Gastroesophageal sphincter (tissue), 4 donors: ENCODE data around the gene EPHB1. TPM values are rescaled to one million over a fixed set of nuclear protein-coding genes. Genes with fewer than 3 reads are reported as not detected.

Experiments used
- ATAC-seq: fragments of 150-250 bp; one replicate; pipeline ENCODE4 v1.9.1; 2016; ENCODE audit warnings: mild to moderate bottlenecking, moderate library complexity
- H3K27ac ChIP-seq, 4 donors: fragments of 200-600 bp; sonication (generic) in 3 of 4; 1 replicate in 3 of 4; 2 replicates in 1 of 4; pipeline ENCODE4 v1.5.1; 2016 to 2019
- H3K27me3 ChIP-seq: fragments of 200-600 bp; sonication (generic); one replicate; pipeline ENCODE4 v1.5.1; 2019
- H3K36me3 ChIP-seq, 2 donors: fragments of 200-600 bp; sonication (generic); one replicate each; pipeline ENCODE4 v1.5.1; 2019; ENCODE audit warnings: control low read depth in 1 of 2
- H3K4me1 ChIP-seq, 3 donors: fragments of 200-600 bp; sonication (generic); 1 replicate in 2 of 3; 2 replicates in 1 of 3; pipeline ENCODE4 v1.5.1; 2016 to 2019; ENCODE audit warnings: control low read depth in 2 of 3
- H3K4me3 ChIP-seq, 2 donors: fragments of 200-600 bp; sonication (generic); one replicate each; pipeline ENCODE4 v1.5.1; 2019; ENCODE audit warnings: mild to moderate bottlenecking in 1 of 2, moderate library complexity in 1 of 2
- H3K9me3 ChIP-seq, 3 donors: fragments of 200-600 bp; sonication (generic); one replicate each; pipeline ENCODE4 v1.5.1; 2017 to 2019; ENCODE audit warnings: control low read depth in 2 of 3
- EP300 ChIP-seq: sonication (generic); formaldehyde crosslinking; IDR thresholded peaks from one replicate; pipeline ENCODE4 v1.6.1; 2017; ENCODE audit warnings: antibody characterized with exemption, mild to moderate bottlenecking
- POLR2A ChIP-seq, 2 donors: fragments of 450-650 bp; IDR thresholded peaks; one replicate each; pipeline ENCODE4 v1.6.1; 2017; ENCODE audit warnings: antibody characterized with exemption in 2 of 2, mild to moderate bottlenecking in 2 of 2, moderate library complexity in 1 of 2
- POLR2AphosphoS5 ChIP-seq: sonication (generic); formaldehyde crosslinking; IDR thresholded peaks from one replicate; pipeline ENCODE4 v1.6.1; 2017; ENCODE audit warnings: antibody characterized with exemption
- WGBS, 2 donors: methylation state at CpG; one replicate each; pipeline ENCODE4 v1.1.5; 2018; ENCODE audit warnings: low coverage in 1 of 2; 5-methylcytosine and 5-hydroxymethylcytosine counted together
- total RNA-seq, 4 donors: library from RNA; depleted of rRNA; stranded (reverse); fragments of >200 nt; gene quantifications; one replicate each; pipeline ENCODE4 v1.1.0, GENCODE V29; 2016
- TF ChIP-seq, protein P1 (sequence below), 4 experiments: fragments of 200-600 bp in 2 of 4; fragments of 450-650 bp in 2 of 4; sonication (generic) in 1 of 4; IDR thresholded peaks; one replicate each; pipeline ENCODE4 v1.5.1; 2017 to 2019; ENCODE audit warnings: antibody characterized with exemption in 4 of 4, mild to moderate bottlenecking in 2 of 4, moderate library complexity in 2 of 4

EPHB1 gene
- total RNA-seq, 4 donors from 2014 or later = 0.81 to 5.7 (median 2.5) TPM; not detected in 1

DNA sequence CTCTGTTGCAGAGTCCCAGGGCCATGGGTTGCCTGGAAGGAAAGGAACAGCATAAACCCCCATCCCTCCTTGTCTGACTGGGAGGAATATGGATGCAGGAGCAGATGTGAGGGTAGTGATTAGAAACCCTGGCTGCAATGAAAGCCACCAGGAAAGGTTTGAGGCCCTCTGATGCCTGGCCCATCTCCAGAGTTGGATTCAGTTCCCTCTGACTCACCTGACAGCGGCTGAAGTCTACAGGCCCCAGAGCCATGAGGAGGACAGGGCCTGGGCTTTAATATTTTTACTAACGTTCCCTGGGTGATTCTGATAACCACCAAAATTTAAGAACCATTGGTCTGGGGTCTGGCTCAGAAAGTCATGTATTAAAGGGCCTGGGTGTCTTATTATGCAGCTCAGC is 214.0 kb downstream of the EPHB1 start:
- Histone ChIP-seq H3K9me3 (peaks cover 0 to 9% (median 0%) of the 10 kb centered on the region in 3 donors), H3K4me1 (no peaks in the 10 kb centered on the region), H3K27me3 (no peaks in the 10 kb centered on the region), H3K27ac (no peak overlapping the region), H3K36me3 (no peaks in the 10 kb centered on the region), H3K4me3 (no peak overlapping the region)
- TF ChIP-seq POLR2A (IDR thresholded peaks at IDR 0.05) (no peak), POLR2AphosphoS5 (no peak), EP300 (no peak)
- TF ChIP-seq, protein P1, sequence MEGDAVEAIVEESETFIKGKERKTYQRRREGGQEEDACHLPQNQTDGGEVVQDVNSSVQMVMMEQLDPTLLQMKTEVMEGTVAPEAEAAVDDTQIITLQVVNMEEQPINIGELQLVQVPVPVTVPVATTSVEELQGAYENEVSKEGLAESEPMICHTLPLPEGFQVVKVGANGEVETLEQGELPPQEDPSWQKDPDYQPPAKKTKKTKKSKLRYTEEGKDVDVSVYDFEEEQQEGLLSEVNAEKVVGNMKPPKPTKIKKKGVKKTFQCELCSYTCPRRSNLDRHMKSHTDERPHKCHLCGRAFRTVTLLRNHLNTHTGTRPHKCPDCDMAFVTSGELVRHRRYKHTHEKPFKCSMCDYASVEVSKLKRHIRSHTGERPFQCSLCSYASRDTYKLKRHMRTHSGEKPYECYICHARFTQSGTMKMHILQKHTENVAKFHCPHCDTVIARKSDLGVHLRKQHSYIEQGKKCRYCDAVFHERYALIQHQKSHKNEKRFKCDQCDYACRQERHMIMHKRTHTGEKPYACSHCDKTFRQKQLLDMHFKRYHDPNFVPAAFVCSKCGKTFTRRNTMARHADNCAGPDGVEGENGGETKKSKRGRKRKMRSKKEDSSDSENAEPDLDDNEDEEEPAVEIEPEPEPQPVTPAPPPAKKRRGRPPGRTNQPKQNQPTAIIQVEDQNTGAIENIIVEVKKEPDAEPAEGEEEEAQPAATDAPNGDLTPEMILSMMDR (IDR thresholded peaks at IDR 0.05) = no peak
- 58% methylated on average over 2 of the region's 2 CpGs; no CpG with 5 or more reads in 1 of the 2 donors for WGBS, 2 donors
- ATAC-seq = no peak

DNA sequence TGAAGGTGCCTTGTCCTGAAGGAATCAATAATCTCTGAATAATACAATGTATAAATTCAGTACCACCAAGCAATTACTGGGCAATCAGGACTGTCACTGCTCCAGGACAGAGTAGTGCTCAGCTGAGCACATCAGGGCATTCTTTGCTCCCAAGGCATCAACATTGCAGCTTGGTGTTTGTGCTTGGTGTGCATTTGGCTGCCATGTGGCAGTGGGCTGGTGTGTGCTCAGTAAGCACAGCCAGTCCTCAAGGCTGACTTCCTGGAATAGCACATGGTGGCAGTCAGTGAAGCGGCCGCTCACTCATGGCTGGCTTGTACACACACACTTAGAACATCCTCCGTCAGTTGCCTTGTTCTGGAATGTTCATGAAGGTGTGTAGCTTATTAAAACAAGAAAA is 217.0 kb downstream of the EPHB1 start:
- ATAC-seq = no peak
- H3K27ac ChIP-seq = no peak overlapping the region
- 60% methylated on average over 1 of the region's 3 CpGs; no CpG with 5 or more reads in 1 of the 2 donors for WGBS, 2 donors

DNA sequence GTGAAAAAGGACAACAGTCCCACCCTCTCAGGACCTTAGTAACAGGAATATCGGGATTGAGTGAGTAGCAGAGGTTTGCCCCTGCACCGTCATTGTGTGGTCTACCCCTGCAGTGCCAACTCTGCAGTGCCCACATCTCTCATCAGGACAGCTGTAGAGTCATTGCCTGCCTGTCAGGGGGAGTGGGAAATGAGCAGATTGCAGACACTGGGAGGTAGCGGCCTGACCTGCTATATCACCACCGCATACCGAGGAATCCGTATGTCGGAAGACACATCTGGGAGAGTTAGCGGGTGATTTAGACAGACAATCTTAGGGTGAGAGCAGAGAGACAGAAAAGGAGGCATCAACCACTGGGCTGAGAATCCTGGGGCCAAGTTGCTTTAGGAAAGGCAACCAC is 218.1 kb downstream of the EPHB1 start:
- TF ChIP-seq POLR2AphosphoS5 = no peak
- TF ChIP-seq POLR2A (IDR thresholded peaks at IDR 0.05) = no peak
- TF ChIP-seq, protein P1 (IDR thresholded peaks at IDR 0.05) = no peak
- TF ChIP-seq EP300 = no peak
- WGBS, 2 donors = 73% methylated on average over 2 of the region's 8 CpGs; no CpG with 5 or more reads in 1 of the 2 donors
- no peak for ATAC-seq

More for the DNA sequence above, 217.0 kb downstream of the EPHB1 start:
- H3K9me3 ChIP-seq = no peaks in the 10 kb centered on the region
- no peaks in the 10 kb centered on the region for H3K4me1 ChIP-seq
- H3K4me3 ChIP-seq = no peak overlapping the region
- TF ChIP-seq POLR2A (IDR thresholded peaks at IDR 0.05) = no peak
- no peak for TF ChIP-seq EP300
- no peak for TF ChIP-seq POLR2AphosphoS5
- TF ChIP-seq, protein P1 (IDR thresholded peaks at IDR 0.05) = no peak
- H3K36me3 ChIP-seq = no peaks in the 10 kb centered on the region
- no peaks in the 10 kb centered on the region for H3K27me3 ChIP-seq

DNA sequence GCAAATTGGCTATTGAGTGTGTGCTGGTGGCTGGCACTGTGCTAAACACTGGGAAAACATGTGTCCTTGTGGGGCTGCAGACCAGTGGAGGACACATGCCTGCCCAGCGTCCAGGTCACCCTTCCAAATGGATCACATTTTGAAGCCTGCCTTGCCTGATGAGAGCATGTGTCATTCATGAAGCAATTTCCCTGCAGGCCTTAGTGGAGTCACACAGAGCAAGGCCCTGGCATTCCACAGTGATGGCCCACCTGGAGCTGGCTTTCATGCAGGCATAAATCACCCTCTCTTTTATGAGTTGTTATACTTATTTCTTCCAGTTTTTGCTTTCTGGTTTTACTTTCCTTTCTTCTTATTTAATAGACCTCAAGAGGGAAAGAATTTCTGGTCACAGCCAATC is 219.5 kb downstream of the EPHB1 start:
- WGBS, 2 donors = no CpG with 5 or more reads among the region's 1 CpG
- no peaks in the 10 kb centered on the region for H3K27me3 ChIP-seq
- no peak for ATAC-seq
- H3K27ac ChIP-seq = no peak overlapping the region
- no peaks in the 10 kb centered on the region for H3K9me3 ChIP-seq
- no peak overlapping the region for H3K4me3 ChIP-seq
- H3K36me3 ChIP-seq = no peaks in the 10 kb centered on the region
- TF ChIP-seq POLR2AphosphoS5 = no peak
- TF ChIP-seq, protein P1 (IDR thresholded peaks at IDR 0.05) = no peak
- no peak for TF ChIP-seq EP300
- no peak for TF ChIP-seq POLR2A (IDR thresholded peaks at IDR 0.05)
- H3K4me1 ChIP-seq = no peaks in the 10 kb centered on the region

More for the DNA sequence above, 218.1 kb downstream of the EPHB1 start:
- Histone ChIP-seq H3K27me3 (no peaks in the 10 kb centered on the region), H3K36me3 (no peaks in the 10 kb centered on the region), H3K4me3 (no peak overlapping the region), H3K4me1 (no peaks in the 10 kb centered on the region), H3K27ac (no peak overlapping the region), H3K9me3 (no peaks in the 10 kb centered on the region)

DNA sequence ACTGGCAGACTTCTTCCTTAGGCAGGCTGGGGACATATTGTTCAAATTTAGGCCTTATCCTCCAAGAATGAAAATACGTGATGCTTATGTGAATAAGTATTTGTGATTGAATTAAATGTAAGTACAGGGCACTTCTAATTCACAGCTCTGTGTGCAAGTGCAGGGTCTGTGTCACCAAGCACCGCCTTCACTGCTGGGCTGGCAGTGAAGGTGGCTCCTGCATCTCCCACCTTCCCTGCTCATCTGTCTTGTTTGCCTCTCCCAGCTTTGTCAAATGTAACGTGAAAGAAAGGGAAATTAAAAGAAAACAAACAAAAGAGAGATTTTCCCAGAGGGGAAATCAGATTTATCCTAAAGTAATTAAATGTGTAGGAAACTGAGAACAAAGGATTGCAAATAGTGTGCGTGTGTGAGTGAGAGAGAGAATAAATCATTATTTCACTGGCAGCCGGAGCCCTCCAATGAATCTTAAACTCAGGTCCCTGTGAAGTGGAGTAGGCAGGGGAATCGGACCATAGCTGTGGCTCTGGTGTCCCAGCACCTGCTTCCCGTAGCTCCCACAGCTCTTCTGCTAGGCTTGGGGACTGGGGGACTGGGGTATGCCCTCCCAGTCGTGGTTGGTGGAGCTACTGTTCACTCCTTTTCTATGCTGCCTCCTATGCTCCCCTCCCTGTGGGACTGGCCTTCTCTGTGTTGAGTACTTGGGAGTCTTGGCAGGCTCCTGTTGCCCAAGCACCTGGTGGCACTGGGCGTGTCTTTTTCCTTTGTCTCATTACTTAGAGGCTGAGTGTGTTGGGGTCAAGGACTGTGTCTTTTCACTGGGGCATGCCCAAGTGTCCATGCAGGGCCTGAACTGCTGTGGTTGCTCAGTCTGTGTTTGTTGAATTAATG is 222.2 kb downstream of the EPHB1 start:
- Histone ChIP-seq H3K36me3 (no peaks in the 10 kb centered on the region), H3K27ac (no peak overlapping the region), H3K9me3 (no peaks in the 10 kb centered on the region), H3K4me1 (no peaks in the 10 kb centered on the region), H3K27me3 (no peaks in the 10 kb centered on the region), H3K4me3 (no peak overlapping the region)
- no peak for ATAC-seq
- 65 to 74% methylated on average over 4 to 9 of the region's 9 CpGs for WGBS, 2 donors
- TF ChIP-seq EP300 (no peak), POLR2AphosphoS5 (no peak), POLR2A (IDR thresholded peaks at IDR 0.05) (no peak)
- TF ChIP-seq, protein P1 (IDR thresholded peaks at IDR 0.05) = no peak
